SK-N-MC (cell line): ENCODE data around the gene PRIM2.
"Not testable (repeated sequence)": the region's sequence is repeated elsewhere in the genome, so short reads cannot be mapped to it uniquely, and the experiment has no call there.

ENCODE experiments used
- DNase-seq: peaks from one replicate; pipeline ENCODE4 v3.0.0-alpha.2; 2011; ENCODE audit warnings: low read depth, low spot score
- H3K27ac ChIP-seq: fragments of 200-600 bp; sonication (generic); 2 replicates; pipeline ENCODE4 v1.5.1; 2016; ENCODE audit warnings: mixed run types
- H3K36me3 ChIP-seq: fragments of 200-600 bp; sonication (generic); 2 replicates; pipeline ENCODE4 v1.6.1; 2017; ENCODE audit warnings: antibody characterized with exemption, low read length, mixed read lengths; ENCODE audit not compliant: insufficient read depth
- H3K4me3 ChIP-seq: fragments of 200-600 bp; sonication (generic); 2 replicates; pipeline ENCODE4 v1.5.1; 2016
- H3K9ac ChIP-seq: fragments of 200-600 bp; sonication (generic); 2 replicates; pipeline ENCODE4 v1.8.0; 2017; ENCODE audit warnings: mixed run types, mixed read lengths; ENCODE audit not compliant: insufficient read length
- H3K9me3 ChIP-seq: fragments of 200-600 bp; sonication (generic); 2 replicates; pipeline ENCODE4 v1.6.1; 2017; ENCODE audit warnings: low read depth, mild to moderate bottlenecking, antibody characterized with exemption, low read length, moderate library complexity, mixed read lengths
- EZH2 ChIP-seq: fragments of 200-600 bp; sonication (generic); IDR thresholded peaks from one replicate; pipeline ENCODE4 v1.6.1; 2017; ENCODE audit warnings: antibody characterized with exemption
- FOXP2 ChIP-seq: optimal IDR thresholded peaks from 2 replicates; pipeline ENCODE3; 2011; ENCODE audit warnings: mild to moderate bottlenecking, moderate library complexity; ENCODE audit not compliant: insufficient read depth; ENCODE audit errors: extremely low read length, control extremely low read depth
- POLR2AphosphoS5 ChIP-seq: IDR thresholded peaks from 2 replicates; pipeline ENCODE4 v1.6.1; 2012; ENCODE audit warnings: mild to moderate bottlenecking, low read depth, low read length, borderline replicate concordance

PRIM2 gene

GRCh38 chr6:57305107-57305506, 12.3 kb upstream of the PRIM2 start:
- no peak for DNase-seq
- no peaks in the 10 kb centered on the region for H3K9me3 ChIP-seq
- TF ChIP-seq POLR2AphosphoS5, result no peak
- no peak for TF ChIP-seq FOXP2
- no peak for TF ChIP-seq EZH2
- no peak overlapping the region for H3K4me3 ChIP-seq
- no peak overlapping the region for H3K27ac ChIP-seq
- no peaks in the 10 kb centered on the region for H3K36me3 ChIP-seq
- peak overlapping the region; percentile 37 for H3K9ac ChIP-seq

- no peak for DNase-seq
- TF ChIP-seq EZH2 (no peak), POLR2AphosphoS5 (no peak)
- H3K9me3 ChIP-seq, result no peaks in the 10 kb centered on the region
- no peaks in the 10 kb centered on the region for H3K36me3 ChIP-seq
- H3K4me3 ChIP-seq, result no peak overlapping the region
- no peak overlapping the region for H3K9ac ChIP-seq
- H3K27ac ChIP-seq, result no peak overlapping the region
Observed at GRCh38 chr6:57305761-57306160, 11.7 kb upstream of the PRIM2 start.

- no peak for DNase-seq
- Histone ChIP-seq H3K27ac (no peak overlapping the region), H3K4me3 (no peak overlapping the region), H3K9ac (no peak overlapping the region), H3K36me3 (no peaks in the 10 kb centered on the region), H3K9me3 (no peaks in the 10 kb centered on the region)
- TF ChIP-seq POLR2AphosphoS5 (no peak), FOXP2 (no peak), EZH2 (no peak)
Observed at GRCh38 chr6:57306273-57306672, 11.2 kb upstream of the PRIM2 start.

- Histone ChIP-seq H3K27ac (no peak overlapping the region), H3K9me3 (no peaks in the 10 kb centered on the region), H3K36me3 (no peaks in the 10 kb centered on the region), H3K9ac (no peak overlapping the region), H3K4me3 (no peak overlapping the region)
- TF ChIP-seq FOXP2 (no peak), POLR2AphosphoS5 (no peak), EZH2 (no peak)
- no peak for DNase-seq
Observed at GRCh38 chr6:57307850-57308249, 9.6 kb upstream of the PRIM2 start.

- H3K9ac ChIP-seq, DNase-seq, H3K9me3 ChIP-seq, H3K4me3 ChIP-seq, H3K27ac ChIP-seq, H3K36me3 ChIP-seq: not testable (repeated sequence)
Observed at GRCh38 chr6:57308755-57309154, 8.7 kb upstream of the PRIM2 start.

GRCh38 chr6:57310095-57310816, 7.2 kb upstream of the PRIM2 start:
- not testable (repeated sequence) for H3K4me3 ChIP-seq, H3K27ac ChIP-seq, H3K9me3 ChIP-seq, DNase-seq, H3K9ac ChIP-seq, H3K36me3 ChIP-seq

- no peak for TF ChIP-seq POLR2AphosphoS5
- no peak for TF ChIP-seq EZH2
- no peak for TF ChIP-seq FOXP2
- no peak overlapping the region for H3K27ac ChIP-seq
- H3K9me3 ChIP-seq, result no peaks in the 10 kb centered on the region
- no peak for DNase-seq
- no peaks in the 10 kb centered on the region for H3K36me3 ChIP-seq
- no peak overlapping the region for H3K4me3 ChIP-seq
- H3K9ac ChIP-seq, result no peak overlapping the region
Observed at GRCh38 chr6:57310817-57311157, 6.6 kb upstream of the PRIM2 start.

GRCh38 chr6:57311300-57312003, 6.0 kb upstream of the PRIM2 start:
- not testable (repeated sequence) for DNase-seq, H3K9ac ChIP-seq, H3K36me3 ChIP-seq, H3K27ac ChIP-seq, H3K9me3 ChIP-seq, H3K4me3 ChIP-seq

GRCh38 chr6:57312004-57312345, 5.5 kb upstream of the PRIM2 start:
- Histone ChIP-seq H3K9me3 (no peaks in the 10 kb centered on the region), H3K36me3 (no peaks in the 10 kb centered on the region), H3K27ac (no peak overlapping the region), H3K4me3 (no peak overlapping the region), H3K9ac (no peak overlapping the region)
- no peak for DNase-seq
- no peak for TF ChIP-seq EZH2

GRCh38 chr6:57313009-57313408, 4.4 kb upstream of the PRIM2 start:
- Histone ChIP-seq H3K4me3 (peak overlapping the region; percentile 57), H3K27ac (peak overlapping the region; percentile 94), H3K9ac (peak overlapping the region; percentile 65), H3K36me3 (no peaks in the 10 kb centered on the region), H3K9me3 (no peaks in the 10 kb centered on the region)
- TF ChIP-seq POLR2AphosphoS5 (no peak), EZH2 (no peak), FOXP2 (no peak)
- no peak for DNase-seq
